ENCODE measurements around the gene TTC34.

The TTC34 gene

GRCh38 chr1:2604844-2605508 lies 196.5 kb downstream of the TTC34 start:
- no peak for DNase-seq (ENCODE audit: low spot score)

GRCh38 chr1:2604156-2604843 lies 197.2 kb downstream of the TTC34 start:
- DNase-seq (ENCODE audit: low spot score): no peak

DNA sequence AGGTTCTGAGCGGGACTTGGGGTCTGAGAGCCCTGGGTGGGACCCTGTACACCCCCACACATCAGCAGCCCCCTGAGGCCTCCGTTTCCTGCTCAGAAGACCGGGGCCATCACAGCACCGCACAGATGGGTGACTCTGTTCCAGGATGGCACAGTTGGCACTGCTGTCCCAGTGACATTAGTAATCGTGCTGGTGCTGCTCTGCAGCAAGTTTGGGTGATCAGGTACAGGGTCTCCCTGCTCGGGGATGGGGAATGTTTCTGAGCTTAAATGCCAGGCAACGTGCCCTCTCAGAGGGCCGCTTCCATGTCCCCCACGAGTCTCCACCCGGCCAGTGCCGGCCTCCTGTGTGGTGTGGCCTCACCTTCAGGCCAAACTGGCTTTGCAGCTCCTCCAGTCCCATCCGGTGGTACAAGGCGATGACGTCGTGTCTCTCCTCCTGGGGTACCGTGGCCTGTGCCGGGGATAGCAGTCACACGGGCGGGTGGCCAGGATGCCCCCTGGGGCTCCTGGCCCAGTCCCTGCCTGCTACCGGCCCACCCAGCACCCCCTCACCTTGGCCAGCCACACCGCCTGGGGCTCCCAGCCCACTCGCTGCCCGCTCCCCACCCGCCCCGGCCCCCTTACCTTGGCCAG lies 197.9 kb downstream of the TTC34 start:
- DNase-seq (ENCODE audit: low spot score): no peak

DNA sequence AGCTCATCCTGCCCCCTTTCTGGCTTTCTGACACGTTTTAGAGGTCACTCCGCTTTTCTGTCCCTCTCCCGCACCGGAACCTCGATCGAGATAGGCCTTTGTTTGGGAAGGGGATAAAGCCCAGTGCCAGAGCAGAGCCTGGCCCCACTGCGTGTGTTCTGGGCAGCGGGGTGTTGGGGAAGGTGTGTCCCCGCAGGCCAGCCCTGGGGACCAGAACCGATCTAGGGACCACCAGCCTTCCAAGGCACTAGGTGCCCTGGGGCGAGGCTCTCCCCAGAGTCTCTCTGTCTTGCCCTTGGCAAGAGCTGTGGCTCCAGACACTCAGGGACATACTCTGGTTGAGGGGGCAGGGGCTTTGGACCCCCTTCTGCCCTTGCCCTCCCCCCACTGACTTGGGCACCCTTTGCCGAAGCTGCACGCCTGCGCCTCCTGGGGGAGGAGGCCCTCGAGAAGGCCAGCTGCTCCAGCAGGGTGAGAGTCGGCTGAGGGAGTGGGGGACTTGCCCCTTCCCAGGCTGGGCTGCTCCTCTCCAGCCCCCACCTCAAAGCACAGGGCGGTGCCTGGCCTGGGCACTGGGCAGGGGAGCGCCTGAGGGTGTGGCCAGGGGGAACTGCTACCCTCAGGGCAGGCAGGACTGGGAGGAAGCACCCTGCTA lies 198.5 kb downstream of the TTC34 start:
- no peak for DNase-seq (ENCODE audit: low spot score)

GRCh38 chr1:2602311-2602835 lies 199.1 kb downstream of the TTC34 start:
- DNase-seq (ENCODE audit: low spot score): no peak

- no peak for DNase-seq (ENCODE audit: low spot score)
Measured at GRCh38 chr1:2601721-2602303, 199.7 kb downstream of the TTC34 start.

- DNase-seq (ENCODE audit: low spot score): no peak
Measured at GRCh38 chr1:2598329-2598931, 203.1 kb downstream of the TTC34 start.

GRCh38 chr1:2597441-2598328 lies 203.8 kb downstream of the TTC34 start:
- no peak for DNase-seq (ENCODE audit: low spot score)

- DNase-seq (ENCODE audit: low spot score): no peak
Measured at GRCh38 chr1:2596530-2597333, 204.8 kb downstream of the TTC34 start.

GRCh38 chr1:2595812-2596529 lies 205.5 kb downstream of the TTC34 start:
- no peak for DNase-seq (ENCODE audit: low spot score)

DNA sequence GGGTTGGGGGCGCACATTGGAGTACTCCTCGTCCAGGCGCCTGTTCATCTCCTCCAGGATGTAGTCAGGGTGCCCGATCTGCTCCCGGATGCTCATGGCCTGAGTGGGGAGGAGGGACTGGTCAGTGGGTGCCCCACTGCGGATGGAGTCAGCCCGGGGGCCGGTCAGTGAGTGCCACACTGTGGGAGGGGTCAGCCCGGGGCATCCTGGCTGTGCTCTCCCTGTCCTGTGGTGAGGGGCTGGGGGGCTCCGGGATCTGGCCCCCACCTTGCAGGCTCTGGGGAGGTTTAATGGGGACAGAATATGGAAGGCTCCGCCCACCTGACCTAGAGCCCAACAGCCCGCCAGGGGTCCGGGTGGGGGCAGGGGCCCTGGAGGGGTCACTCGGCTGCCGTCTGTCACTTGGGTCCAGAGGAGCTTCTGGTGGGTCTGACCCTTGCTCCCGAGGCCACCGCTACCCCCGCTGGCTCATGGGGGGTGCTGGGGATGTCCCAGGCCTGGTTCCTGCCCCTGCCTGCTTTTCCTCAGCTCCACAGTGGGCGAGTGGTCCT lies 206.2 kb downstream of the TTC34 start:
- no peak for DNase-seq (ENCODE audit: low spot score)

- DNase-seq (ENCODE audit: low spot score): no peak
Measured at GRCh38 chr1:2594641-2595131, 206.8 kb downstream of the TTC34 start.

GRCh38 chr1:2594001-2594640 lies 207.4 kb downstream of the TTC34 start:
- DNase-seq (ENCODE audit: low spot score): no peak

GRCh38 chr1:2593251-2593878 lies 208.1 kb downstream of the TTC34 start:
- no peak for DNase-seq (ENCODE audit: low spot score)

DNA sequence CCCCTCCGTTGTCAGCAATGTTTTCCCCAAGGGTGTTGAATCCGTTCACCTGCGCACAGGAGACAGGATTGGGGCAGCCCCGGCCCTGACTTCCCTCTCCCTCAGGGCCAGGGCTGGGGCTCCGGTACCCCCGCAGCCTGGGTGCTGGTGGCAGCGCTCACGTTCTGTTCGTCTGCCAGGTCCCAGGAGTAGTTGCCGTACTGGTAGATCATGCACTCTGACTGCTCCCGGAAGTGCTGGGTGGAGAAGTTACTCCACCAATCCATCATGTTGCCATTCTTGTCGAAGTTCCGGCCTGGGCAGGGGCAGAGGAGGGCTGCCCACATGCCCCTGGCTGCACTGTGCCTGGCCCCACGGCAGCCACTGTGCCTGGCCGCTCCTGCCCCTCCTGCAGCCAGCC lies 208.8 kb downstream of the TTC34 start:
- DNase-seq (ENCODE audit: low spot score): no peak

- DNase-seq (ENCODE audit: low spot score): no peak
Measured at GRCh38 chr1:2591581-2592261, 209.8 kb downstream of the TTC34 start.

DNA sequence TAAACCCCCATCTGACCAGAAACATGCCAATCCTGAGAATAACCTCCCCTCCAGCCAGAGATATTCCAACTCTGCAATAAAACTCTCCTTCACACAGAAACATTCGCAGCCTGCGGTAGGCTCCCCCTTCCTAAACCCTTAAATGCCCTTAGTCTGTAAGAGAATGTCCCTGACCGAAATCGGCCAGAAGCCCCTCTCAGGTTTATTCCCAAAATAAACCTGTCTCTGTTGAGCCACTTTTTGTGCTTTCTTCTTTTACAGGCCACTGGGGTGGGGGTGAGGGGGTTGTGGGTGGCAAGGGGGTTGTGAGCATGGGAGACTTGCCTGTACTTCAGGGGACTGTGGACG lies 210.3 kb downstream of the TTC34 start:
- no peak for DNase-seq (ENCODE audit: low spot score)

Data from CD4-positive, alpha-beta T cell treated with Interleukin-2 at 100 ng/mL for 4 hours (primary cell).